ENCODE measurements around the gene ESR1. TPM values are rescaled to one million over a fixed set of nuclear protein-coding genes. Genes with fewer than 3 reads are reported as not detected.

Gene ESR1
- total RNA-seq, 1 experiment from 2014 or later = not detected

DNA sequence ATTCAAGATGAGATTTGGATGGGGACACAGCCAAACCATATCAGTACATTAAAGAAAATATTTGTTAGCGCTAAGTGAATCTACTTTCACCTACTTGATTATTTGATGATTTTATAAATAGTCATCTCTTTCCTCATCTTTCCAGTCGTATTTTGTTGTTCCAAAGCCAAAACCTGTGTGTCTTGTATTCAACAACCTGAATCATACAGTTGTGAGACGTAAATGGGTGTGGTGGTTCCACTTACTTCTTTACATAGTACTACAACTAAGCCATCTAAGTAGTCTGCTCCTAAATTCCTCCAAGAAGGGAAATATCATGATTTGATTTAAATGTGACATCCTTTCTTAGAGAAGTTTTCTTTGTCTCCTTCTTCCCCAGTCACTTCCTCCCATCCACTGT lies 132.8 kb downstream of the ESR1 start:
- Histone ChIP-seq H3T11ph (ENCODE audit: low read length) (no peak overlapping the region), H2BK15ac (ENCODE audit: low read depth, low read length) (no peak overlapping the region), H2BK5ac (ENCODE audit: insufficient read length, low read length) (no peak overlapping the region), H2BK20ac (ENCODE audit: low read depth, low read length, poor library complexity, severe bottlenecking) (no peak overlapping the region), H3K4me1 (ENCODE audit: insufficient read depth, low read length) (no peaks in the 10 kb centered on the region), H4K91ac (ENCODE audit: insufficient read length, low read depth, low read length) (no peak overlapping the region), H4K8ac (replicated peaks; ENCODE audit: insufficient read length, low read depth, low read length) (no peak overlapping the region), H4K20me1 (ENCODE audit: control insufficient read depth, insufficient read depth, insufficient read length) (no peaks in the 10 kb centered on the region), H3K4ac (ENCODE audit: low read depth, low read length) (no peak overlapping the region), H2BK120ac (ENCODE audit: low read depth, low read length, poor library complexity, severe bottlenecking) (no peak overlapping the region), H3K14ac (ENCODE audit: insufficient read depth, low read length) (no peak overlapping the region), H3K27ac (ENCODE audit: insufficient read length, low read depth, low read length) (no peak overlapping the region), H3K4me2 (ENCODE audit: insufficient read depth, insufficient read length, low read length) (no peak overlapping the region), H3K9ac (ENCODE audit: extremely low read depth, insufficient read length, low read length) (no peak overlapping the region), H4K5ac (ENCODE audit: insufficient read length, low read depth, low read length) (no peak overlapping the region), H2AFZ (ENCODE audit: low read length) (no peak overlapping the region), H3K27me3 (ENCODE audit: insufficient read depth, low read length) (no peaks in the 10 kb centered on the region), H3K18ac (ENCODE audit: insufficient read length, low read depth, low read length) (no peak overlapping the region), H3K79me2 (ENCODE audit: insufficient read depth, low read length) (no peaks in the 10 kb centered on the region), H3K9me3 (ENCODE audit: control insufficient read depth, low read depth, low read length) (no peaks in the 10 kb centered on the region), H3K23me2 (ENCODE audit: insufficient read length, low read depth, low read length, poor library complexity, severe bottlenecking) (no peaks in the 10 kb centered on the region), H3K79me1 (ENCODE audit: insufficient read depth, low read depth, low read length, poor library complexity, severe bottlenecking) (no peaks in the 10 kb centered on the region), H3K23ac (ENCODE audit: insufficient read length, low read depth, low read length) (no peak overlapping the region), H3K56ac (ENCODE audit: insufficient read length, low read depth, low read length) (no peak overlapping the region), H2AK5ac (ENCODE audit: insufficient read length, low read length) (no peak overlapping the region), H2BK12ac (ENCODE audit: insufficient read length, low read depth, low read length) (no peak overlapping the region)
- no CpG with 5 or more reads among the region's 3 CpGs for WGBS (ENCODE audit: extremely low coverage, insufficient read length, low lambda C conversion rate)
- Mint-ChIP-seq H3K9me3 (no peaks in the 10 kb centered on the region), H3K4me1 (no peaks in the 10 kb centered on the region), H3K36me3 (ENCODE audit: insufficient read depth in 1 of 3, low read depth in 3 of 3) (no peaks in the 10 kb centered on the region; a peak in 1 of 7 replicates), H3K27me3 (ENCODE audit: low read depth) (no peaks in the 10 kb centered on the region), H3K27ac (no peak overlapping the region), H3K4me3 (no peak overlapping the region)
- TF ChIP-seq, protein P1, sequence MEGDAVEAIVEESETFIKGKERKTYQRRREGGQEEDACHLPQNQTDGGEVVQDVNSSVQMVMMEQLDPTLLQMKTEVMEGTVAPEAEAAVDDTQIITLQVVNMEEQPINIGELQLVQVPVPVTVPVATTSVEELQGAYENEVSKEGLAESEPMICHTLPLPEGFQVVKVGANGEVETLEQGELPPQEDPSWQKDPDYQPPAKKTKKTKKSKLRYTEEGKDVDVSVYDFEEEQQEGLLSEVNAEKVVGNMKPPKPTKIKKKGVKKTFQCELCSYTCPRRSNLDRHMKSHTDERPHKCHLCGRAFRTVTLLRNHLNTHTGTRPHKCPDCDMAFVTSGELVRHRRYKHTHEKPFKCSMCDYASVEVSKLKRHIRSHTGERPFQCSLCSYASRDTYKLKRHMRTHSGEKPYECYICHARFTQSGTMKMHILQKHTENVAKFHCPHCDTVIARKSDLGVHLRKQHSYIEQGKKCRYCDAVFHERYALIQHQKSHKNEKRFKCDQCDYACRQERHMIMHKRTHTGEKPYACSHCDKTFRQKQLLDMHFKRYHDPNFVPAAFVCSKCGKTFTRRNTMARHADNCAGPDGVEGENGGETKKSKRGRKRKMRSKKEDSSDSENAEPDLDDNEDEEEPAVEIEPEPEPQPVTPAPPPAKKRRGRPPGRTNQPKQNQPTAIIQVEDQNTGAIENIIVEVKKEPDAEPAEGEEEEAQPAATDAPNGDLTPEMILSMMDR (conservative IDR thresholded peaks at IDR 0.05) = no peak
- no peak for DNase-seq
